ENCODE results near the gene SNX13.

SNX13 gene

GRCh38 chr7:17792075-17792936, 148.0 kb downstream of the SNX13 start:
- FAIRE-seq (peak; percentile 6), DNase-seq (ENCODE audit: insufficient read length, low spot score) (no peak)
- no peak for TF ChIP-seq CTCF (IDR thresholded peaks at IDR 0.05; ENCODE audit: insufficient read depth, missing control alignments)

- no peak for FAIRE-seq
- DNase-seq (ENCODE audit: insufficient read length, low spot score), result no peak
Measured at GRCh38 chr7:17787257-17787656, 153.0 kb downstream of the SNX13 start.

GRCh38 chr7:17786314-17786852, 153.9 kb downstream of the SNX13 start:
- DNase-seq (ENCODE audit: insufficient read length, low spot score) (no peak), FAIRE-seq (no peak)
- TF ChIP-seq CTCF (IDR thresholded peaks at IDR 0.05; ENCODE audit: insufficient read depth, missing control alignments), result no peak

More at GRCh38 chr7:17787257-17787656, 153.0 kb downstream of the SNX13 start:
- TF ChIP-seq CTCF (IDR thresholded peaks at IDR 0.05; ENCODE audit: insufficient read depth, missing control alignments), result no peak

- DNase-seq (ENCODE audit: insufficient read length, low spot score) (no peak), FAIRE-seq (no peak)
- TF ChIP-seq CTCF (IDR thresholded peaks at IDR 0.05; ENCODE audit: insufficient read depth, missing control alignments), result no peak
Measured at GRCh38 chr7:17782216-17782549, 158.1 kb downstream of the SNX13 start.

GRCh38 chr7:17781491-17782215, 158.6 kb downstream of the SNX13 start:
- DNase-seq (ENCODE audit: insufficient read length, low spot score), result no peak
- TF ChIP-seq CTCF (IDR thresholded peaks at IDR 0.05; ENCODE audit: insufficient read depth, missing control alignments), result no peak
- FAIRE-seq, result no peak

GRCh38 chr7:17779381-17779780, 160.9 kb downstream of the SNX13 start:
- no peak for TF ChIP-seq CTCF (IDR thresholded peaks at IDR 0.05; ENCODE audit: insufficient read depth, missing control alignments)
- FAIRE-seq (no peak), DNase-seq (ENCODE audit: insufficient read length, low spot score) (no peak)

Data from D721Med (cell line).